ENCODE data around the gene DGKD.

DNA sequence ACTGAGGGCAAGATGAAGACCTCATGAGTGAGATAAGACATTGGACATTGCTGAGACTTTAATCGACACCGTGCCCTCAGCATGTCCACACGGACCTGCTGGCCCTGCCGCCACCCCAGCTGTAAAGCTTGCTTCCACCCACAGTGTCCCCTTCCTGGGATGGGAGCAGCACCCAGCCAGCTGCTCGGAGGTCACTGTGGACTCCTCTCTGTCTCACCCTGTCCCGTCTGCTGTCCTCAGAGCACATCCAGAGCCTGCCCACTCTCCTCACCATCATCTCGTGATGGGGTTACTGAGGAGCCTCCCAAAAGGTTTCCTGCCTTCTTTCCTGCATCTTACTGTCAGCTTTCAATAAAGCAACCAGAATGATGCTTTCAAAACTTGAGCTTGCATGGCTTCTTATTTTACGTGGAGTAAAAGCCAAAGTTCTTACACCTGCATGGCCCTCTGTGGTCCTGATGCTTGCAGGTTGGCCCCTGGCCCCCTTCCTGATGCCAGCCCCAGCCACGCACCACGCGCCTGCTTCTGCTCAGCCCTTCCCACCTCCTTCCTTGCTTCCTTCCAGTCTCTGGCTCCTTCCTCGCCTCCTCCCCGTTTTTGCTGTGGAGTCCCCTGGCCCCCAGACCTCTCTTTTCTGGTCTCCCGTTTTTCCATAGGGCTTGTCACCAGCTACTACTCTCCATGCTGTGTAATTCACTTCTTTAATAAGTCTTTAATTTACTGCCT lies 67.0 kb downstream of the DGKD start:
- no peak for TF ChIP-seq POLR2A (IDR thresholded peaks at IDR 0.05)
- TF ChIP-seq, protein P1, sequence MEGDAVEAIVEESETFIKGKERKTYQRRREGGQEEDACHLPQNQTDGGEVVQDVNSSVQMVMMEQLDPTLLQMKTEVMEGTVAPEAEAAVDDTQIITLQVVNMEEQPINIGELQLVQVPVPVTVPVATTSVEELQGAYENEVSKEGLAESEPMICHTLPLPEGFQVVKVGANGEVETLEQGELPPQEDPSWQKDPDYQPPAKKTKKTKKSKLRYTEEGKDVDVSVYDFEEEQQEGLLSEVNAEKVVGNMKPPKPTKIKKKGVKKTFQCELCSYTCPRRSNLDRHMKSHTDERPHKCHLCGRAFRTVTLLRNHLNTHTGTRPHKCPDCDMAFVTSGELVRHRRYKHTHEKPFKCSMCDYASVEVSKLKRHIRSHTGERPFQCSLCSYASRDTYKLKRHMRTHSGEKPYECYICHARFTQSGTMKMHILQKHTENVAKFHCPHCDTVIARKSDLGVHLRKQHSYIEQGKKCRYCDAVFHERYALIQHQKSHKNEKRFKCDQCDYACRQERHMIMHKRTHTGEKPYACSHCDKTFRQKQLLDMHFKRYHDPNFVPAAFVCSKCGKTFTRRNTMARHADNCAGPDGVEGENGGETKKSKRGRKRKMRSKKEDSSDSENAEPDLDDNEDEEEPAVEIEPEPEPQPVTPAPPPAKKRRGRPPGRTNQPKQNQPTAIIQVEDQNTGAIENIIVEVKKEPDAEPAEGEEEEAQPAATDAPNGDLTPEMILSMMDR (IDR thresholded peaks at IDR 0.05), result no peak
- no peak for TF ChIP-seq POLR2AphosphoS5 (IDR thresholded peaks at IDR 0.05)
